MM.1S (cell line): ENCODE results near the gene PIP4K2A.

Experiments
- EZH2 ChIP-seq: fragments of 300-600 bp; sonication (generic); optimal IDR thresholded peaks from 2 replicates; pipeline ENCODE3; 2017; ENCODE audit warnings: low read depth, mild to moderate bottlenecking, antibody characterized with exemption, low read length, mixed read lengths
- EZH2phosphoT487 ChIP-seq: fragments of 300-600 bp; sonication (generic); IDR thresholded peaks from 2 replicates; pipeline ENCODE4 v1.6.1; 2018; ENCODE audit warnings: antibody characterized with exemption, low read length
- TF ChIP-seq, protein P1 (sequence below): fragments of 300-600 bp; sonication (generic); IDR thresholded peaks from 2 replicates; pipeline ENCODE4 v1.5.1; 2016; ENCODE audit warnings: antibody characterized with exemption, low read length, mixed read lengths

DNA sequence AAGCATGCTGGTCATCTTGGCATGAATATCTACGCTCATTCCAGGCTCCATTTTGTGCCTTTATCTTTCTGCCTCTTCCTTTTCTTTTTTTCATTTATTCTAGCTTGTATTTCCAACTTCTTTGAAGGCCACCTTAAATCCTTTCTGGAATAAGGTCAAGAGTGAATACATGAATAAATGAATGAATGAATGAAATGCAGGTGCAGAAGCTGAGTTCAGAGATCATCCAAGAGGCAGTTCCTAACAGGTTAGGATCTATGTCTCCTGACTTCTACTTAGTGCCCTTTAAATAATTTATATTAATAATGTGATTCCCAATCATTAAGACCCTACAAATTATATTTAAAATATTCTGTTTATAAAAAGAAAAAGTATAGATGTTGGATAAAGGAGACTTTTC lies 125.9 kb downstream of the PIP4K2A start:
- TF ChIP-seq, protein P1, sequence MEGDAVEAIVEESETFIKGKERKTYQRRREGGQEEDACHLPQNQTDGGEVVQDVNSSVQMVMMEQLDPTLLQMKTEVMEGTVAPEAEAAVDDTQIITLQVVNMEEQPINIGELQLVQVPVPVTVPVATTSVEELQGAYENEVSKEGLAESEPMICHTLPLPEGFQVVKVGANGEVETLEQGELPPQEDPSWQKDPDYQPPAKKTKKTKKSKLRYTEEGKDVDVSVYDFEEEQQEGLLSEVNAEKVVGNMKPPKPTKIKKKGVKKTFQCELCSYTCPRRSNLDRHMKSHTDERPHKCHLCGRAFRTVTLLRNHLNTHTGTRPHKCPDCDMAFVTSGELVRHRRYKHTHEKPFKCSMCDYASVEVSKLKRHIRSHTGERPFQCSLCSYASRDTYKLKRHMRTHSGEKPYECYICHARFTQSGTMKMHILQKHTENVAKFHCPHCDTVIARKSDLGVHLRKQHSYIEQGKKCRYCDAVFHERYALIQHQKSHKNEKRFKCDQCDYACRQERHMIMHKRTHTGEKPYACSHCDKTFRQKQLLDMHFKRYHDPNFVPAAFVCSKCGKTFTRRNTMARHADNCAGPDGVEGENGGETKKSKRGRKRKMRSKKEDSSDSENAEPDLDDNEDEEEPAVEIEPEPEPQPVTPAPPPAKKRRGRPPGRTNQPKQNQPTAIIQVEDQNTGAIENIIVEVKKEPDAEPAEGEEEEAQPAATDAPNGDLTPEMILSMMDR: no peak
- TF ChIP-seq EZH2phosphoT487 (no peak), EZH2 (no peak)
